ENCODE data around the gene RAPGEFL1.
A peak's percentile ranks its signal among the peaks of the same experiment; 100 is the strongest.
"Not testable (repeated sequence)": the region's sequence is repeated elsewhere in the genome, so short reads cannot be mapped to it uniquely, and the experiment has no call there.

The RAPGEFL1 gene

DNA sequence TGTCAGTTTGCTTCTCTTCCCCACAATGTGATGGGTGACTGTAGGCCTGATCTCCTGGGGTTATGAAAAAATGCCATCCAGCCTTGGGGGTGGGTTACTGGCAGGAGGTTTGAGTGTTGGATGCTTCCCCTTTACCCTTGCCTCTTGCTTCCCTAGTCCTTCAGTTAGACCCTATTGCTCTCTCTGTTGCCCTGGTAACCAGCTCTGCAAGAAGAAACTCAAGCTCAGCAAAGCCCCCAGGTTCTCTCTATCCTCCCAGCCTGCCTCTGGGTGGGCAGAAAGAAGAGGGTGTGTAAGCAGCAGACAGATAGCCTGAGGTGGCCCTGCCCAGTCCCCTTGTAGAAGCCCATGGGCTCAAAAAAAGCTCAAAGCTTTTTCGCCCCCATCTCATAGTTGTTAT, 2.8 kb upstream of the RAPGEFL1 start:
- DNase-seq, result no peak

DNA sequence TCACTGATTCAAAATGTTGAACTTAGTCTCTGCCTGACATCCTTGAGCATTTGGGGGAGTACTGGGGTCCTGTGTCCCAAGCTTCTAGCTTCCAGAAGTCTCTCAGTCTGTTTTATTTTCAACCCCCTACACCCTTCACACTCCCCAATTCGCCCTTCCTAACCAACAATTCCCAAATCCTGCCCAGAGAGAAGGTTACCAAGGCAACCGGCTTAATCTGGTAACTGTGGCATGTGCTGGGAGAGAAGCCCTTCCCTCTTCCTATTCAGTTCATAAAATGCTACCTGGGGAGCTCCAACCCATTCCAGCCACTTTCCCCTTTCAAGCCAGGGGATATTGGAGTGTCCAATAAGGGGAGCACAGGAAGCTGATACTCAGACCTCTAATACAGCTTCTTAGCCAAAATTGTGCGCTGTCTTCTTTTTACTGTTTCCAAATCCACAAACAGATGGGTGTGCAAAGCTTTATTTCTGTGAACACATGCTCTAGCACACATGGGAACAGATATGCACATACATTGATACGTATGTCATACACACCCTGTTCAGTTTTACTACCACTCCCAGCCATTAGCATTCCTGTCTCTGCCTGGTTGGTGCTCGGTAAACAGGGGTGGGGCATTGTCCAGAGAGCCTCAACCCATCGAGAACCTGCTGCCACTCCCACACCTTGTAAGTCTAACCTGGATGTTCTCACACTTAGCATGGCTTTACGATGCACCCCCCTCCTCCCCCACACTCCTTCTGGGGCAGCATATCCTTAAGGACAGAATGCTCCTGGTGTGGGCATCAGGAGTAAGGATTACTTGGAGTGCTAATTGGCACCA, 1.1 kb upstream of the RAPGEFL1 start:
- DNase-seq, result no peak

DNA sequence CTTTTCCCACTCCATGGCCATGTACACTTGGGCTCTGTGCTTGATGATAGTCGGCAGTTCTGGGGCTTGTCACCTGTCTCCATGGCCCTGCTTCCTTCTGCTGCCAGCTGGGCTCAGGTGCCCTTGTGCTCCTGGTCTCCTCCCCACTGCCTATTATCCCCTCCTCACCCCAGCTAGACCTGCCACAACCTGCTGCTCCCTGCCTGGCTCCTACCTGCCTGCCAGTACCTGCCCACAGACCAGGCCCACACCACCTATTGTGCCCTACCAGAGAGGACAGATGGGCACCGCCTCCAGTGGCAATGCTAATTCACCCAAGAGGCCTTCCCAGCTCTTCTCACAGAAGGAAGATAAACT, 538 bp upstream of the RAPGEFL1 start:
- no peak for DNase-seq

DNA sequence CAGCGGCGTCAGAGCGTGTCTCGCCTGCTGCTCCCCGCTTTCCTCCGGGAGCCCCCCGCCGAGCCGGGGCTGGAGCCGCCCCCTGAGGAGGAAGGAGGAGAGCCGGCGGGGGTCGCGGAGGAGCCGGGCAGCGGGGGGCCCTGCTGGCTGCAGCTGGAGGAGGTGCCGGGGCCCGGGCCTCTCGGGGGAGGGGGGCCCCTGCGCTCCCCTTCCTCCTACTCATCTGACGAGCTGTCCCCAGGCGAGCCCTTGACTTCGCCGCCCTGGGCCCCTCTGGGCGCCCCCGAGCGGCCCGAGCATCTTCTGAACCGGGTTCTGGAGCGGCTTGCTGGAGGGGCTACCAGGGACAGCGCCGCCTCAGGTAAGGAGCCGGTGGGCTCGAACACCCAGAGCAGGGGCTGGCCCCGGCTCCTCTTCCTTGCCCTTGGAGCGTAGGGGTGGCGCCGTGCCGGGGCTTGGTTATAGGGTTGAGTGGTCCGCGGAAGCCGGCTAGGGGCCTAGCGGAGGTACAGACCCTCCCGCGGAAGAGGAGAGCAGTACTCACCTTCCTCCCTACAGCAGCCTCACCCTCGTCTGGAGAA, 841 bp downstream of the RAPGEFL1 start:
- DNase-seq, result peak in 1 of 6 experiments; percentile 16

DNA sequence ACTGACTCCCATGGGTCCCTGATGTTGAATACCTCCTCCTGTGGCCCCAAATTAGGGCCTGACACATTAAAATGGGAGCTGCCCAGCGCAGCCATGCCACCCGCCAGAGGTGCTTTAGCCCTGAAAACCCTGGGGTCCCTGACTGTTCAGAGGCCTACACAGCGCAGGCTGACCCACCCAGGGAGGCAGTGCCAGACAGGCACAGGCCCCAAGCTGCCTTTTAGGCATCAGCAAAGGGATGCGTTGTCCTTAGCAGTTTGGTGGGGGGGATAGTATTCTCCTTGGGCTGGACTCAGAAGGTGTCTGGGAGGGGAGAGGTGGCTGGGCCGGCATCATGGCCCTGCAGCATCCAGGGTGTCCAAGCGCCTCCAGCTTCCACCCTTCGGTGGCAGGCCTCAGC, 1.4 kb downstream of the RAPGEFL1 start:
- DNase-seq, result no peak

DNA sequence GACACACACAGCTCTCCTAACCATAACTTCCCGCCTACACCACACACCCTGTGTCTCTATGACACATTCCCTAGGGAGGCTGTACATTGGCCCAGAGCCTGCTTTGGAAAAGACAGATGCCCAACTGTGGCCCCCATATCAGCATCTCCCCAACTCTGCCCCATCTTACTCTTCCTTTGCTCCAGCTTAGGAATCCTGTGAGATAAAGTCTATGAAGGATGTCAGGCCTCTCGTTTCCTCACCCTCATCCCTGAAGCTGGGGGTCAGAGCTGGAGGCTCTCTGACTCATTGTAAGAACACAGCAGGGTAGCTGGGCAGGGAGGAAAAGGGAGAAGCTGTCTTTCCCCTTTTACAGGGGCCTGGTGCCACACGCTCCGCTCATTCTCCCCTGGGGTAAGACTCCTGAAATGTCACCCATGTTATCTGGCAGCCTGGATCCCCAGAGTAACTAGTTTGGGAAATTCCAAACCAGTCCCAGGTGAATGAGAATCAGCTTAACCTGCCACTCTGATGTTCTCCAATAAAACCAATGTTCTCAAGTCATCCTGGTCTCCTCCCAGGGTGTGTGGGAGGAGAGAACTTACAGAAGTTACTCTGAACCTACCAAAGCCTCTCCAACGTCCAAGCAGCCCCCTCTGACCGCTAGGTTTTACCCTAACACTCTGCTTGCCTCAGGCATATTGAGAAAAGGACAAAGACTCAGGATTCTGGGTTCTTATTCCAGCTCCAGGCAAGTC, 2.8 kb downstream of the RAPGEFL1 start:
- no peak for DNase-seq

DNA sequence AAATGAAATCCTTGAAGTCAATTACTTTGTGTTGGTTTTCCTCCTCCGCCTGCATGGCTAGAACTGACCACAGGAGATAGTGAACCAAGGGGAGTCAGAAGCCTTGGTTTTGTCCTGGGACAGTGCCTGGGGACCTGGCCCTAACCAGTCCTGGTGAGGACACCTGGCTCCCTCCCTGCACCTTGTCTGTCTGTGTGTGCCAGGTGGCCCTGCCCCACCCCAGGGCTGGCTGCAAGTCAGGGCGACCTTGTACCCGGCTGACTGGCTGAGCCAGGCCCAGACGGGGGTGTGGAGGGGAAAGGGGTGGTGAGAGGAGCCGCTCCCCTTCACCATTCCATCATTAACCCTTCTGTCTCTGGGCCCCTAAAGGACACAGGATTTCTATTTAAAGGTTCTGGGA, 3.4 kb downstream of the RAPGEFL1 start:
- DNase-seq, result no peak

DNA sequence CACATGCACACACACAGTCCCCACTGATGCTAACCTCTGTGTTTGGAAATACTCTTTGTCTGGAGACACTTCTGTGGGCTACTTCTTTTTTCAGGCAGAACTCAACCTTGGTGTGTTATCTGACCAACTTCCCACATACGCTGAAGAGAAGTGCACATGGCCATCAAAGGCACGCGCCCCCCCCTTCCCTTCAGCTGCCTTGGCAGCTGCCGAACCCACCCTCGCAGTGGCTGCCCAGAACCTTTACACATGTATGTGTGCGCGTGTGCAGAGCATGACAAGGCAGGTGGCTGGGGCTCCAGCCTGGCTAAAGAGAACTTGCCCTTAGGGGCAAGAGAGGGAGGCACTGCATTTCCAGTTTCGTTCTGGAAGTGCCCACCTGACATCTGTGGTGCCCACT, 3.9 kb downstream of the RAPGEFL1 start:
- no peak for DNase-seq

DNA sequence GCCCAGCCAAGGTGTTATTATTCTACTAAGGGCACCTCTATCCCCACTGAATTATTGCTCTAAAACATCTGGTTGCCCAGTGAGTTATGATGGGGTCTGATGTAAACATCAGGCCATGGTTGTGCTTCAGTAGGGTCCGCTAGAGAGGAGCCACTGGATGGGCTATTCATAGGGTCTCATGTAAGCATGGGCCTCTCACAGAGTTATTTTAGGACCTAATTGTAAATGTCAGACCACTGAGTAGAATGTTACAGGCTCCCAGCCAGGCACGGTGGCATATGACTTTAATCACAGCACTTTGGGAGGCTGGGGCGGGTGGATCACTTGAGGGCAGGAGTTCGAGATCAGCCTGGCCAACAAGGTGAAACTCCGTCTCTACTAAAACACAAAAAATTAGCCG, 5.3 kb downstream of the RAPGEFL1 start:
- DNase-seq, result no peak

DNA sequence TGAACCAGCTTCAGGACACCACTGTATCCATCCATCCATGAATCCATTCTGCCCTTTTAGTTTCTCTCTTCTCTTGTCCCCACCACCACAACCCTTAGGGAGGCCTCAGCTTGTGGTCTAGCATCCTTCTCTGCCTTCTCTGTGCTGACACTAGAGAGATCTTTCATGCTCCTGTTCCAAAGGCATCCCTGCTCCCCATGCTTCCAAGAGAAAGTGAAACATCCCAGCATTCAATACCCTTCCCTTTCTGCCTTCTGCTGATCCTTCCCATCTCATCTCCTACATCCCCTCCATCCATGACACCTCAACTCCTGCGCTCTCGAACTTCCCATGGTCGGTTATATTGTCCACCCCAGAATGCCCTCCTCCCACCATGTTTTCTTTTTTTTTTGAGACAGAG, 10.0 kb downstream of the RAPGEFL1 start:
- no peak for DNase-seq

DNA sequence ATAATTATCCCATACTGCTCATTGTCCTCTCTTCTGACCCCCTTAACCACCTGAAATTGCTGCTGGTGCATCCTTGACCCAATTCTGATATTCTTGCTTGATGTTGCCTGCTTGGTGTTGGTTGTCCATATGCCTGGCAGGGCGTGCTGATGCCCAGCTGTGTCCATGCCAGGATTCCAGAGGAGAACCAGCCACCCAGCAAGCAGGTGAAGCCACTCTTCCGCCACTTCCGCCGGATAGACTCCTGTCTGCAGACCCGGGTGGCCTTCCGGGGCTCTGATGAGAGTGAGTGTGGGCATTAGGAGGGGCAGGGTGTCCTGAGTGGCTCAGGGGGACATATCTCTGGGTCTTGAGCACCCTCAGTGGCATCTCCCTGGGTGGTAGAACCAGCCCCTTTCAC, 11.4 kb downstream of the RAPGEFL1 start:
- no peak for DNase-seq

DNA sequence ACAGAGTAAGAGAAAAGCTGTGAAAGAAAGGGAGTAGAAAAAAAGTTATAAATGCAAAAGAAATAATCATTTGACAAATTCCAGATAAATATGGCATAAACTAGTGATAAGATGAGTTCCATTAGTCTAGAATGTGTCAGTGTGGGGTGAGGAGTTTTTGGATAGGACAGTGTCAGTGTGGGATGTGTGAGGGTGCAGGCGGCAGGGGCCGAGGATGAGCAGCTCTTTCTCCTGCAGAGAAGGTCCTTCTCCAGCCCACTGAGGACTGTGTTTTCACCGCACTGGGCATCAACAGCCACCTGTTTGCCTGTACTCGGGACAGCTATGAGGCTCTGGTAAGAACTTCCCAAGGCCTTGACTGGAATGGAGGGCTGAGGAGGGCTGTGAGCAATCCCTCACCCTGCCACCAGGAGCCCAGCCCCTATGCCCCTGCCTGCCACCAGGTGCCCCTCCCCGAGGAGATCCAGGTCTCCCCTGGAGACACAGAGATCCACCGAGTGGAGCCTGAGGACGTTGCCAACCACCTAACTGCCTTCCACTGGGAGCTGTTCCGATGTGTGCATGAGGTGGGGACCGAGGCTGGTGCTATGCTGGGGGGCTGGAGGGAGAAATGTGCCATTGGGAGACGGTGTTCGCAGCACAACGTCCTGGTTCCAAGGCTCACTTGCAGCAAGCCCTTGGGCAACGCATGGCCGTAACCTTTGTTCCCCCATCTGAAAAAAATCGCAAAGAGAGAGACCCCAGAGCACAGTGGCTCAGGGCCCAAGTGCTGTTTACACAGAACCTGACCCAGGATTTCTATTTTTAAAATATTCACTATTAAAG, 13.1 kb downstream of the RAPGEFL1 start:
- peak in 5 of 6 experiments; percentile 11 to 25 (median 16) for DNase-seq

DNA sequence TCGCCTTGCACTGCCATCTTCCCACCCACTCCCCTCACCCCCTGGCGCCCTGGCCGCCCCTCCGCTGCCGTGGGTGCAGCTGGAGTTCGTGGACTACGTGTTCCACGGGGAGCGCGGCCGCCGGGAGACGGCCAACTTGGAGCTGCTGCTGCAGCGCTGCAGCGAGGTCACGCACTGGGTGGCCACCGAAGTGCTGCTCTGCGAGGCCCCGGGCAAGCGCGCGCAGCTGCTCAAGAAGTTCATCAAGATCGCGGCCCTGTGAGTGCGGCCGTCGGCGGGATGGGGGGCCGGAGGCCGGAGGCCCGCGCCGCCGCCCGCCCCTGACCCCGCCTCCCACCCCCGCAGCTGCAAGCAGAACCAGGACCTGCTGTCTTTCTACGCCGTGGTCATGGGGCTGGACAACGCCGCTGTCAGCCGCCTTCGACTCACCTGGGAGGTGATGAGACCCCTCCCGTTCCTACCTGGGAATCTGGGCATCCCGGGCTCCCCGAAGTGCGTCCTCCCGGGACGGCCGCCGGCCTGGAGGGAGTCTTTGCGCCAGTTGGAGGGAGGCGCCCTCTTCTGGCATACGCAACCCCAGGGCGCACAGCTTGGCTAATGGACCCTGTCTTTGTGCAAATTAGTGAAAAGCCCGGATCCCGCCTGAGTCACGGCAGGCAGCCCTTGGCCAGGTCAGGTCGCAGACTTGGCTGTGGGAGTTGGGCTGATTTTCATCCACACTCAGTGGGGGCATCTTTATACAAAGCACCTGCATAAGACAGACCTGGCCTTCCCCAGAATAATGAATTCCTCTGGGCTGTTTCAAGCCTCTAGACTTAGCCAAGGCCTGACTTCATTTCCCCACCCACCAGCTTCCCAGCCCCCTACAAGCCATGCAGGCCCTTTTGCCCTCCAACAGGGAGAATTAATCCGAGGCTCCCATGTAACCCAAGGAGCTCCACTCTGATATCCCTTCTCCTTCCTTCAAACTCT, 14.3 kb downstream of the RAPGEFL1 start:
- peak in 5 of 6 experiments; percentile 39 to 58 (median 42) for DNase-seq

DNA sequence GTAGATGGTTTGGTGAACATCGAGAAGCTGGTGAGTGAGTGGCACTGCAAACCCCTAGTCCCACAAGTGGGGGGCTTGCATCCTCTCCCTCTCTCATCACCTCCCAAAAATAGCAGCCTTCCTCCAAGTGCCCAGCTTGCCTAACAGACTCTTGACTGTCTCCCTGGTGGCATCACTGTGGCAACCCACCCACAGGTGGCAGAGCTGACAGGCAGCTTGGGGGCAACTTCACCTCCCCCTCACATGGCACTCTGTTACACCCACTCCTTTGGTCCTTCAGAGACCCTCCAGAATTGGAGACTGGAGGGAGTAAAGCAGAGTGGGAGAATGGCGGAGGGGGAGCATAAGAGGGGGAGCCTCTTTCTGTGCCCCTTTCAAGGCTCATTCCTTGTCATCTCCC, 15.7 kb downstream of the RAPGEFL1 start:
- DNase-seq, result no peak

DNA sequence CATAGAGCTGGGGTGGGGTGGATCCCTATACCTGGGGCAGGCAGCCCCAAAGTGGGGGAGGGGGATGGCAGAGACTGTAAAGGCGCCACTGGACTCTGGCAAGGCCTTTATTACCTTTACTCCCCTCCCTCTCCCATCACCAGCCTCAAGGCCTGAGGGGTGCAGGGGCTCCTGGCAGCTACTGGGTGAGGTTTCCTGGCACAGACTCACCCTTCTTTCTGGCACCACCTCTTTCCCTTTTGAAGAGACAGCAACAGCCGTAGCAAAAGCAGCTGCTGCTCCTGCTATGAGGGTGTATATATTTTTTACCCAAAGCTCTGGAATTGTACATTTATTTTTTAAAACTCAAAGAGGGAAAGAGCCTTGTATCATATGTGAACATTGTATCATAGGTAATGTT, 17.6 kb downstream of the RAPGEFL1 start:
- DNase-seq, result no peak

DNA sequence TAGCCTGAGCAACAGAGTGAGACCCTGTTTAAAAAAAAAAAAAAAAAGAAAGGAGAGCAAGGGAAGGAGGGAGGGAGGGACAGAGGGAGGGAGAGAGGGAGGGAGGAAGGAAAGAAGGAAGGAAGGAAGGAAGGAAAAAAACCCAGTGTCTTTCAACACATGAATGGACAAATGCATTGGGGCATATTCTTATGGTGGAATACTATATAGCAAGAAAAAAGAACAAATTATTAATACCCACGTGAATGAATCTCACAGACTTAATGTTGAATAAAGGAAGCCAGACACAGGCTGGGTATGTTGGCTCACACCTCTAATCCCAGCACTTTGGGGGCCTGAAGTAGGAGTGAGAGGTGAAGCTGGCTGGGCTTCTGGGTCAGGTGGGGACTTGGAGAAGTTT, 20.3 kb downstream of the RAPGEFL1 start:
- no peak for DNase-seq

DNA sequence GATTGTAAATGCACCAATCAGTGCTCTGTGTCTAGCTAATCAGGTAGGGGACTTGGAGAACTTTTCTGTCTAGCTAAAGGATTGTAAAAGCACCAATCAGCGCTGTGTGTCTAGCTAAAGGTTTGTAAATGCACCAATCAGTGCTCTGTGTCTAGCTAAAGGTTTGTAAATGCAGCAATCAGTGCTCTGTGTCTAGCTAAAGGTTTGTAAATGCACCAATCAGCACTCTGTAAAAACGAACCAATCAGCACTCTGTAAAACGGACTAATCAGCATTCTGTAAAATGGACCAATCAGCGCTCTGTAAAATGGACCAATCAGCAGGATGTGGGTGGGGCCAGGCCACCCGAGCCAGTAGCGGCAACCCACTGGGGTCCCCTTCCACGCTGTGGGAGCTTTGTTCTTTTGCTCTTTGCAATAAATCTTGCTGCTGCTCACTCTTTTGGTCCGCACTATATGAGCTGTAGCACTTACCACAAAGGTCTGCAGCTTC, 20.7 kb downstream of the RAPGEFL1 start:
- peak in 5 of 6 experiments; percentile 13 to 32 (median 20) for DNase-seq

DNA sequence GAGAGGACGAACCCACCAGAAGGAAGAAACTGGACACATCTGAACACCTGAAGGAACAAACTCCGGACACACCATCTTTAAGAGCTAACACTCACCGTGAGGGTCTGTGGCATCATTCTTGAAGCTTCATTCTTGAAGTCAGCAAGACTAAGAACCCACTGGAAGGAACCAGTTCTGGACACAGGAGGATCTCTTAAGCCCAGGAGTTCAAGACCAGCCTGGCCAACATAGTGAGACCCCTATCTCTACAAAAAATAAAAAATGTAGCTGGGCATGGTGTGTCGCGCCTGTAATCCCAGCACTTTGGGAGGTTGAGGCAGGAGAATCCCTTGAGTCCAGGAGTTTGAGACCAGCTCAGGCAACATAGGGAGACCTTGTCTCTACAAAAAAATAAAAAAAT, 21.3 kb downstream of the RAPGEFL1 start:
- no peak for DNase-seq

DNA sequence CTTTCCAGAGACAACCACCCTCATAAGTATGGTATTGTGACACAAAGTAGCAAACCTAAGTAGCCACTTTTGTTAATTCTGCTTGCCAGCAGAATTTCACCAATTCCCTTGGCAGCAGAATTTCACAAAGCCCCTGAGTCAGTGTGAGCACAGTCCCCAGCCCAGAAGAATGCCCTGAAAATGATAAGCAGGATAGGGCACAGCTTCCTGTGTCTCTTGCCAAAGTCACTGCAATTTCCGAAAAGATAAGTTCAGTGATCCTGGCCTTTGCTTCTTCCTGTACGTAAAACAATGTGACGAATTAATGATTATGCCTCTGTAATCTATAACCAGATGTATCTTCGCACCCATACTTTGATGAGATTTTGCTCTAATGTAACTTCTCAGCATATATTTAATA, 25.9 kb downstream of the RAPGEFL1 start:
- DNase-seq, result no peak

DNA sequence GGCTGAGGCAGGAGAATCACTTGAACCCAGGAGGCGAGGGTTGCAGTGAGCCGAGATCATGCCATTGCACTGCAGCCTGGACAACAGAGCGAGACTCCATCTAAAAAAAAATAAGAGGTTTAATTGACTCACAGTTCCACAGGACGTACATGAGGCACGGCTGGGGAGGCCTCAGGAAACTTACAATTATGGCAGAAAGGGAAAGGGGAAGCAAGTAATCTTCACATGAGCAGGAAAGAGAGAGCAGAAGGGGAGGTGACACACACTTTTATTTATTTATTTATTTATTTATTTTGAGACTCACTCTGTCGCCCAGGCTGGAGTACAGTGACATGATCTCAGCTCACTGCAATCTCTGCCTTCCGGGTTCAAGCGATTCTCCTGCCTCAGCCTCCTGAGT, 28.9 kb downstream of the RAPGEFL1 start:
- DNase-seq, result not testable (repeated sequence)

DNA sequence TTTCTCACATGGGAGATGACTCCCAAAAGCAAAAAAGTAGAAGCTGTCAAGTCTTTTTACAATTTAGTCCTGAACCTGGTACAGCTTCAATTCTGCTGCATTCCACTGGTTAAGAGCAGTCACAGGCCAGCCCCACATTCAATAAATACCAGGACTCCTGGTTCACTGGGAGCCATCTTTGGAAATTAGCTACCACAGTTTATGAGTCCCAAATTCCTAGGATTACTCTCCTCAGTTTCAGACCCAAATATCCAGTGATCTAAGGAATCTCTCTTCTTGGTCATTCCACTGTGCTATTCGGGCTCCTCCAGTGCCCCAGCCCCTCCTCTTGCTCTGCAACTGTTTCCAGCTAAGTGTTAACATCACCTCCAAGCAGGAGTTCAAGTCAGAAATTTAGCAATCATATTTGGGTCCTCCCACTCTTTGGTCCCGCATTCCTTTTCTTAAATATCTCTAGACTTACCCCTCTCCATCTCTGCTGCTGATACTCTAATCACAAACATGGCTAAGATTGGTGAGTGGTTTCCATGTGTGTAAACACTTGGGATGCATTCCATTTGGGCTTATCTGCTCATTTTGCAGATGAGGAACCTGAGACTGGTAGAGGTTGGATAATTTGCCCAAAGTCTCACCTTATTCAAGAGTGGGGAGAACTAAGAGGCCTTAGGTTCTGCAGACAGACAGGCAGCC, 32.3 kb downstream of the RAPGEFL1 start:
- no peak for DNase-seq
